Muscle layer of colon (tissue), 2 donors: ENCODE measurements around the gene HHEX.

ENCODE experiments used
- H3K27ac ChIP-seq: one replicate; pipeline ENCODE4 v1.7.0; 2013; ENCODE audit warnings: low read depth, mild to moderate bottlenecking, low read length, moderate library complexity
- H3K27me3 ChIP-seq, 2 donors: one replicate each; pipeline ENCODE4 v1.7.0; 2013; ENCODE audit warnings: low read length in 2 of 2, mild to moderate bottlenecking in 2 of 2; ENCODE audit not compliant: insufficient read depth in 2 of 2, control insufficient read depth in 1 of 2
- H3K36me3 ChIP-seq: one replicate; pipeline ENCODE4 v1.7.0; 2013; ENCODE audit warnings: mild to moderate bottlenecking, low read length; ENCODE audit not compliant: insufficient read depth
- H3K4me1 ChIP-seq: one replicate; pipeline ENCODE4 v1.7.0; 2013; ENCODE audit warnings: mild to moderate bottlenecking, low read length; ENCODE audit not compliant: insufficient read depth
- H3K4me3 ChIP-seq, 2 donors: one replicate each; pipeline ENCODE4 v1.7.0; 2013; ENCODE audit warnings: low read length in 2 of 2, low read depth in 1 of 2, mild to moderate bottlenecking in 1 of 2, moderate library complexity in 1 of 2
- H3K9ac ChIP-seq: one replicate; pipeline ENCODE4 v1.7.0; 2013; ENCODE audit warnings: low read length
- H3K9me3 ChIP-seq: one replicate; pipeline ENCODE4 v1.7.0; 2013; ENCODE audit warnings: mild to moderate bottlenecking, low read length
- donor health status: abdominal sarcoma.
- donor health status: Adenocarcinoma of cecum.

HHEX gene

GRCh38 chr10:92695679-92696605, 6.2 kb downstream of the HHEX start:
- no peak overlapping the region for H3K9ac ChIP-seq
- H3K27ac ChIP-seq, result no peak overlapping the region
- H3K27me3 ChIP-seq, result peaks cover 0 to 13% of the 10 kb centered on the region in 2 donors
- H3K4me3 ChIP-seq, result no peak overlapping the region
- peaks cover 5% of the 10 kb centered on the region for H3K4me1 ChIP-seq
- no peaks in the 10 kb centered on the region for H3K9me3 ChIP-seq
- H3K36me3 ChIP-seq, result peaks cover 3% of the 10 kb centered on the region

GRCh38 chr10:92696606-92697383, 7.0 kb downstream of the HHEX start:
- Histone ChIP-seq H3K4me1 (peaks cover 5% of the 10 kb centered on the region), H3K9ac (no peak overlapping the region), H3K27me3 (peaks cover 0 to 8% of the 10 kb centered on the region in 2 donors), H3K27ac (no peak overlapping the region), H3K36me3 (peaks cover 3% of the 10 kb centered on the region), H3K9me3 (no peaks in the 10 kb centered on the region), H3K4me3 (no peak overlapping the region)

- no peak overlapping the region for H3K4me3 ChIP-seq
- no peak overlapping the region for H3K9ac ChIP-seq
- H3K4me1 ChIP-seq, result peaks cover 5% of the 10 kb centered on the region
- no peaks in the 10 kb centered on the region for H3K9me3 ChIP-seq
- H3K27me3 ChIP-seq, result peaks cover 0 to 6% of the 10 kb centered on the region in 2 donors
- no peak overlapping the region for H3K27ac ChIP-seq
- peaks cover 3% of the 10 kb centered on the region for H3K36me3 ChIP-seq
These were observed 8.1 kb downstream of the HHEX start for GRCh38 chr10:92697663-92698511.

GRCh38 chr10:92699193-92699517, 9.4 kb downstream of the HHEX start:
- H3K9me3 ChIP-seq, result no peaks in the 10 kb centered on the region
- H3K27ac ChIP-seq, result peak overlapping the region; percentile 49
- peak overlapping the region; percentile 24 for H3K9ac ChIP-seq
- peaks cover 5% of the 10 kb centered on the region for H3K4me1 ChIP-seq
- H3K27me3 ChIP-seq, result peaks cover 0 to 6% of the 10 kb centered on the region in 2 donors
- H3K4me3 ChIP-seq, result peak overlapping the region; percentile 46 to 69
- peaks cover 3% of the 10 kb centered on the region for H3K36me3 ChIP-seq

- Histone ChIP-seq H3K4me3 (peak overlapping the region; percentile 46 to 69), H3K9me3 (no peaks in the 10 kb centered on the region), H3K4me1 (peaks cover 5% of the 10 kb centered on the region), H3K27ac (peak overlapping the region; percentile 49), H3K27me3 (peaks cover 0 to 6% of the 10 kb centered on the region in 2 donors), H3K36me3 (peaks cover 3% of the 10 kb centered on the region), H3K9ac (peak overlapping the region; percentile 51)
These were observed 10.0 kb downstream of the HHEX start for GRCh38 chr10:92699518-92700381.

GRCh38 chr10:92702301-92702916, 12.7 kb downstream of the HHEX start:
- Histone ChIP-seq H3K36me3 (no peaks in the 10 kb centered on the region), H3K9ac (no peak overlapping the region), H3K9me3 (no peaks in the 10 kb centered on the region), H3K4me3 (no peak overlapping the region), H3K27ac (no peak overlapping the region), H3K27me3 (no peaks in the 10 kb centered on the region), H3K4me1 (peaks cover 5% of the 10 kb centered on the region)

GRCh38 chr10:92712016-92712889, 22.5 kb downstream of the HHEX start:
- Histone ChIP-seq H3K4me1 (no peaks in the 10 kb centered on the region), H3K4me3 (no peak overlapping the region), H3K36me3 (no peaks in the 10 kb centered on the region), H3K9me3 (no peaks in the 10 kb centered on the region), H3K9ac (no peak overlapping the region), H3K27me3 (peaks cover 0 to 5% of the 10 kb centered on the region in 2 donors), H3K27ac (no peak overlapping the region)

GRCh38 chr10:92714152-92714845, 24.5 kb downstream of the HHEX start:
- Histone ChIP-seq H3K4me1 (no peaks in the 10 kb centered on the region), H3K36me3 (no peaks in the 10 kb centered on the region), H3K4me3 (no peak overlapping the region), H3K9me3 (no peaks in the 10 kb centered on the region), H3K27me3 (peaks cover 0 to 5% of the 10 kb centered on the region in 2 donors), H3K27ac (no peak overlapping the region), H3K9ac (no peak overlapping the region)

GRCh38 chr10:92714872-92715271, 25.1 kb downstream of the HHEX start:
- H3K9ac ChIP-seq, result no peak overlapping the region
- peaks cover 0 to 5% of the 10 kb centered on the region in 2 donors for H3K27me3 ChIP-seq
- no peaks in the 10 kb centered on the region for H3K9me3 ChIP-seq
- no peak overlapping the region for H3K4me3 ChIP-seq
- H3K36me3 ChIP-seq, result no peaks in the 10 kb centered on the region
- no peaks in the 10 kb centered on the region for H3K4me1 ChIP-seq
- no peak overlapping the region for H3K27ac ChIP-seq
